GM21825 (cell line): ENCODE results near the gene SSB.
A peak's percentile ranks its signal among the peaks of the same experiment; 100 is the strongest.
"Not testable (repeated sequence)": the region's sequence is repeated elsewhere in the genome, so short reads cannot be mapped to it uniquely, and the experiment has no call there.

Experiments used
- ATAC-seq: cut with Tn5 transposase; IDR thresholded peaks from one replicate; pipeline ENCODE4 v1.9.1; 2021; ENCODE audit warnings: mild to moderate bottlenecking, moderate library complexity; ENCODE audit not compliant: unreplicated experiment

SSB gene

DNA sequence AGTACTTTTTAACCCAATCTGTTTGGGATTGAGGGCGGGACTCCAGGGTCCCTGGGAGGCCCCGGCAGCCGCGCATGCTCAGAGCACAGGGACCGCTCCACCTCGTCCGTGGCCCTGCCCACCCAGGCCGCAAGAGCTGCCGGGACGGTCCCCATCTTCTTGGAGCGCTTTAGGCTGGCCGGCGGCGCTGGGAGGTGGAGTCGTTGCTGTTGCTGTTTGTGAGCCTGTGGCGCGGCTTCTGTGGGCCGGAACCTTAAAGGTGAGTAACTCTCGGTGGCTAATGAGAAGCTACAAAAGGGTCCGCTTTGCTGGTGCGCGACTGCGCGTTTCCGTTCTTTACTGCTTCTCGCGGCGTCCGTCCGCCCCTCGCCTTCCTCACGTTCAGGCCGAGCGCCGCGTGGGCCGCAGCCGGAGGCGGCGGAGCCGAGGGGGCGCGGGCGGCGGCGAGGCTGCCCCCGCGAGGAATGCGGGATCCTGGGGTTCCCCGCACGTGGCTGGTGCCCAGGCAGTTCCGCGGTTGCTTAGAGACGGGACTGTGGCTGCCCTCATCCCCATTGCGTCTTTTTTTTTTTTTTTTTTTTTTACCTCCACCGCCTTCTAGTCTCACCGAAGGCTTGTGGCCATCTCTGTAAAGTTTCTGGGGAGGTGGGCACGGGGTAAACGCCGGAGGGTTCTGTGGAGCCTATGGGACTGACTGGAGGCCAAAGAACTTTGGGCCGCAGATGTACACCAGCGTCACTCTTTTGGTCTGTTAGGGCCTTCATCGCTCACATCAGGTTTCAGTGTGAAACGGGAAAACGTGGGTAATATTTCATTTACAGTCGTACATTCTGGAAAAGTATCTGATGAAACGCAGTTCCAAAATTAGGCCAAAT is at the start of gene SSB:
Gene SSB (plus strand): TSS at position 154 of the 875 bp plus-strand sequence. CDS start 2,090 bp downstream, outside the sequence.
- ATAC-seq = peak; percentile 97

DNA sequence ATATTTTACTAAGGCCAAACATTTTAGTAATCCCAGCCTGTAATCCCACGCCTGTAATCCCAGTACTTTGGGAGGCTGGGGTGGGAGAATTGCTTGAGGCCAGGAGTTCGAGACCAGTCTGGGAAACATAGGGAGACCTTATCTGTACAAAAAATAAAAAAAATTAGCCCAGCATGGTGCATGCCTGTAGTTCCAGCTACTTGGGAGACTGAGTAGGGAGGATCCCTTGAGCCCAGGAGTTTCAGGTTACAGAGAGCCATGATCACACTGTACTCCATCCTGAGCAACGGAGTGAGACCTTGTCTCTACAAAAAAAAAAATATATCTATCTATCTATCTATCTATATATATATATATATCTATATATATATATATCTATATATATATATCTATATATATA is 45.9 kb upstream of the SSB start:
- ATAC-seq = no peak

- no peak for ATAC-seq
Measured at GRCh38 chr2:169755083-169755870, 43.4 kb upstream of the SSB start.

DNA sequence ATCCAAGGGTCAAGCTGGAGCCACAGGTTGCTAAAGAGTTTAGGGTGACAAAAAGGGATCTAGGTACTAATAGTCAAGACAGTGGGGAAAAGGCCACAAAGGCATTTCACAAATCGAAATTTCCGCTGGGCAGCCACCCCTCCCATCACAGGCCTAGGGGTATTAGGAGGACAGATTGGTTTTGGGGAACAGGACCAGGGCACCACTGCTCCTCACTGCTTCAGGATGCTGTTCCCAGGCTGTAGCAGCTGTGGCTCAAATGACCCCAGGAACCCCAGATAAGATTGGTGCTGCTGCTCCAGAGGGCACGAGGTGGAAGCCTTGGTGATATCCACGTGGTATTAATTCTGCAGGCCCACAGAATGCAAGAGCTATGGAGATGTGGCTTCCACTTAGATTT is 42.3 kb upstream of the SSB start:
- no peak for ATAC-seq

- ATAC-seq = no peak
Measured at GRCh38 chr2:169757356-169757755, 41.3 kb upstream of the SSB start.

GRCh38 chr2:169757778-169758177 is 40.9 kb upstream of the SSB start:
- ATAC-seq = no peak

DNA sequence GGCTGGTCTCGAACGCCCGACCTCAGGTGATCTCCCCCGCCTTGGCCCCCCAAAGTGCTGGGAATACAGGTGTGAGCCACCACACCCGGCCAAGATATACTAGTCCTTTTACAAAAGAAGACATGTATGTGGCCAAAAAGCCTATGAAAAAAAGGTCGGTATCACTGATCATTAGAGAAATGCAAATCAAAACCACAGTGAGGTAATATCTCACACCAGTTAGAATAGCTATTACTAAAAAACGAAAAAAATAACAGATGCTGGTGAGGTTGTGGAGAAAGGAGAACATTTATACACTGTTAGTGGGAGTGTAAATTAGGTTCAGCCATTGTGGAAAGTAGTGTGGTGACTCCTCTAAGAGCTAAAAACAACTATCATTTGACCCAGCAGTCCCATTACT is 38.7 kb upstream of the SSB start:
- ATAC-seq = no peak

- not testable (repeated sequence) for ATAC-seq
Measured at GRCh38 chr2:169760798-169761197, 37.9 kb upstream of the SSB start.

DNA sequence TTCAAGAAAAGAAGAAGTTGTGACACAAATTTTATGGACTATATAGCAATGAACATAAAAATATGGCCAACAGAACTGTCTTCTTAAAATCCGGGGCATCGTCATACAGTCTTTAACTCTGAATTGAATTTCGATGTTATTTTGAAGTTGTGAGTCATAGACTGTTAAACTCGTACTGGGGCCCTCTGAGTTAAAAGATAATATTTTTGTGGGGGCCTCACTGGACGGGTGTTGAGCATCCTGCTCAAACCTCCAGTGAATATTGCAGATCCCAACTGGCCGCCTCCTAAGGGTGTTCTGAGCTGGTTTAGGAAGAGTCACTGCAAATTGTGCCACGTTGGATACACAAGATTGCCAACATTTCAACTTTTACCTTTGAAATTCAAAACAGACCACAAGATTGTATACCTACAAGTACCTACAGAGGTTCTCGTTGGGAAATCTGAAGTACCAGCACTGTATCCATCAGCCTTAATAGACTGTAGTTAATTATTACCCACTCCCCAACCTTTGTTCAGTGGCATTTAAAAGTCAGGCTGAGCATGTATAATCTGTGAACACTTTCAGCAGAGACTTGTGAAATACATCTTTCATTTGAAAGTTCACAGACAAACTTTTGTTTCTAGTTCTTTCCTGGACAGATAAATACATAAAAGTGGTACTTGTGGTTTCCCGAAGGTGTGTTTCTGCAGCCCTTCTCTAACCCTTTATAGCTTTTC is 37.3 kb upstream of the SSB start:
- ATAC-seq = no peak

- no peak for ATAC-seq
Measured at GRCh38 chr2:169761970-169762292, 36.7 kb upstream of the SSB start.

GRCh38 chr2:169765523-169765922 is 33.1 kb upstream of the SSB start:
- no peak for ATAC-seq

GRCh38 chr2:169767243-169767888 is 31.3 kb upstream of the SSB start:
- ATAC-seq = no peak

- no peak for ATAC-seq
Measured at GRCh38 chr2:169768262-169768995, 30.2 kb upstream of the SSB start.

GRCh38 chr2:169771021-169771420 is 27.6 kb upstream of the SSB start:
- no peak for ATAC-seq

DNA sequence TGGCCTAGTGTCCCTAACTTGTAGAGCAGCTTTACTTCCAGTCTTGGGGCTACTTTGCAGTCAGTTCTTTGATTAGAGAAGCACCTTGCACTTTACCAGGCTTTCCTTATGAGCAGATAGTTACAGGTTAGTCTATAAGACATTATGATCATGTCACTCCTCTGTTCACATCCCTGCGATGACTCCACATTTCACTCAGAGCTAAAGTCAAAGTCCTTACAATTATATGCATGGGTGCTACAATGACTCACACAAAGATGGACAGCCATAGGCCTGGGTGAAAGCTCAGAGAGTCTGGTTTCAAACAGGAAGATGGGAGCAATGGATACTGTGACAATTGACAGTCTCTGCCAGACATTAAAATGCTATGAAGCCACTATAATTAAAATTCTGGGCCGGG is 27.1 kb upstream of the SSB start:
- no peak for ATAC-seq

GRCh38 chr2:169772651-169773050 is 26.0 kb upstream of the SSB start:
- no peak for ATAC-seq

- ATAC-seq = no peak
Measured at GRCh38 chr2:169775354-169775753, 23.3 kb upstream of the SSB start.

- no peak for ATAC-seq
Measured at GRCh38 chr2:169775765-169776164, 22.9 kb upstream of the SSB start.

GRCh38 chr2:169776252-169776761 is 22.4 kb upstream of the SSB start:
- ATAC-seq = no peak

DNA sequence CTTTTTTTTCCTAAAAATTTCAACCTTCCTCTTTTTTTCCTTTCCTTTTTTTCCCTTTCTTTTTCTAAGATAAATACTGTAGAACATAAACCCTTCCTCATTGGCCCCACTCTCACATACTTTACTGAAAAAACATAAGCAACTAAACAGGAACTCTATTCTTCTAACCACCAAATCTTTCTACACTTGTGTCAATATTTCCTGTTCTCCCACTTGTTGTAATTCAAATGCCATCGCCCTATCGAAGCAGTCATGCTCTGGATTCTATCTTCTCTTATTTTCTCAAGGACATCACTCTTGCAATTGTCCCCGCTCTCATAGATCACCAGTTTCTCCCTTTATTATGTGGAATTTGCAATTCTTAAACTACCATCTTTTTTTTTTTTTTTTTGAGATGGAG is 20.2 kb upstream of the SSB start:
- ATAC-seq = no peak
